Kidney epithelial cell (primary cell): ENCODE results near the gene ADD2. TPM values are rescaled to one million over a fixed set of nuclear protein-coding genes. Genes with fewer than 3 reads are reported as not detected.

Source experiments
- DNase-seq: peaks from one replicate; pipeline ENCODE4 v3.0.0-alpha.2; 2010; ENCODE audit warnings: low read depth
- H3K27me3 ChIP-seq: 2 replicates; pipeline ENCODE4 v1.6.0; 2011; ENCODE audit warnings: low read length; ENCODE audit not compliant: control insufficient read depth, insufficient read depth
- H3K36me3 ChIP-seq: 2 replicates; pipeline ENCODE4 v1.5.1; 2011; ENCODE audit warnings: low read length; ENCODE audit not compliant: control insufficient read depth, insufficient read depth
- H3K4me3 ChIP-seq: 2 replicates; pipeline ENCODE4 v1.5.1; 2011; ENCODE audit warnings: low read depth, mild to moderate bottlenecking, control low read depth, low read length
- CTCF ChIP-seq: IDR thresholded peaks from 2 replicates; pipeline ENCODE4 v1.5.1; 2011; ENCODE audit warnings: mild to moderate bottlenecking, moderate library complexity, low read length, control low read depth, inconsistent platforms; ENCODE audit not compliant: insufficient read depth, poor library complexity, severe bottlenecking
- total RNA-seq: library from RNA; depleted of rRNA; stranded (reverse); fragments of >200 nt; gene quantifications from 2 replicates; pipeline ENCODE4 v1.2.3, GENCODE V29; 2015

ADD2 gene
- total RNA-seq, 1 donor from 2014 or later: 9.9 TPM

GRCh38 chr2:70716131-70716743 lies 51.8 kb downstream of the ADD2 start:
- Histone ChIP-seq H3K4me3 (no peak overlapping the region), H3K36me3 (no peaks in the 10 kb centered on the region), H3K27me3 (no peaks in the 10 kb centered on the region)
- no peak for TF ChIP-seq CTCF
- no peak for DNase-seq

- no peaks in the 10 kb centered on the region for H3K27me3 ChIP-seq
- no peak for DNase-seq
These were observed 52.7 kb downstream of the ADD2 start for GRCh38 chr2:70715071-70715985.

GRCh38 chr2:70714141-70714905 lies 53.7 kb downstream of the ADD2 start:
- H3K36me3 ChIP-seq: no peaks in the 10 kb centered on the region
- TF ChIP-seq CTCF: no peak
- H3K27me3 ChIP-seq: no peaks in the 10 kb centered on the region
- DNase-seq: no peak
- H3K4me3 ChIP-seq: no peak overlapping the region

More at GRCh38 chr2:70715071-70715985, 52.7 kb downstream of the ADD2 start:
- Histone ChIP-seq H3K4me3 (no peak overlapping the region), H3K36me3 (no peaks in the 10 kb centered on the region)
- TF ChIP-seq CTCF: no peak

- DNase-seq: no peak
- Histone ChIP-seq H3K4me3 (no peak overlapping the region), H3K27me3 (no peaks in the 10 kb centered on the region), H3K36me3 (no peaks in the 10 kb centered on the region)
- no peak for TF ChIP-seq CTCF
These were observed 55.1 kb downstream of the ADD2 start for GRCh38 chr2:70712916-70713315.

- Histone ChIP-seq H3K36me3 (no peaks in the 10 kb centered on the region), H3K4me3 (no peak overlapping the region), H3K27me3 (no peaks in the 10 kb centered on the region)
- DNase-seq: no peak
- TF ChIP-seq CTCF: no peak
These were observed 56.8 kb downstream of the ADD2 start for GRCh38 chr2:70711191-70711590.
